ENCODE data around the gene PEX7. TPM values are rescaled to one million over a fixed set of nuclear protein-coding genes. Genes with fewer than 3 reads are reported as not detected.

The PEX7 gene
- total and polyA plus RNA-seq, 2 of the 8 experiments (the other 6 are each of a cell fraction or from before 2014, with no cell fraction given) = 6.4 to 11.0 TPM

DNA sequence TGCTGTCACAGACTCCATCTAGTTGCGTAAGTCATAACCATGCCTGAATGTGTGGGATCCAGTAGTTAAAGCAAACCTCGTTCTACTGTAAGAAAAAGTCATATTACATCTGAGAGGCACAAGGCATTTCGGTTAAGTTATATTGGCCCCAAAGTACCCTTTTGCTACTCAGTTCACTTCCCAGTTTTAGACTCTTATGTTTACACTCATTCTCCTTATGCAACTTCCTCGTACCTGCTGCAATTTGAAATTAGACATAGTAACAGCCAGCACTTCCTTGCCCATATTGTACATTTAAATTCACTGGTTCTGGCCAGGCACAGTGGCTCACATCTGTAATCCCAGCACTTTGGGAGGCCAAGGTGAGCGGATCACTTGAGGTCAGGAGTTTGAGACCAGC lies 37.0 kb downstream of the PEX7 start:
- no peaks in the 10 kb centered on the region for H3K4me1 ChIP-seq (replicated peaks in 1 of 4; ENCODE audit: control insufficient read depth in 3 of 4, insufficient read depth in 4 of 4, low read length in 3 of 4)
- H3K23ac ChIP-seq (ENCODE audit: insufficient read length) = no peak overlapping the region
- no peak overlapping the region for H2BK20ac ChIP-seq (ENCODE audit: low read length)
- no peak overlapping the region for H2BK12ac ChIP-seq (ENCODE audit: low read depth, low read length)
- no peaks in the 10 kb centered on the region; a peak in 1 of 4 replicates for H3K79me2 ChIP-seq (ENCODE audit: control insufficient read depth in 1 of 2, insufficient read depth in 2 of 2, low read length in 2 of 2)
- H3K4me3 ChIP-seq (ENCODE audit: extremely low read depth in 1 of 4, insufficient read depth in 2 of 4, low read depth in 3 of 4, low read length in 4 of 4) = no peak overlapping the region
- 92% methylated on average over 5 of the region's 5 CpGs; no CpG with 5 or more reads in 1 of the 2 experiments for WGBS, 2 experiments (ENCODE audit: extremely low coverage in 1 of 2, insufficient coverage in 1 of 2, insufficient read length in 1 of 2, insufficient replicate concordance in 2 of 2, low coverage in 1 of 2, low lambda C conversion rate in 2 of 2, missing lambda C conversion rate in 1 of 2)
- H2AK5ac ChIP-seq (ENCODE audit: low read depth, low read length) = no peak overlapping the region
- ChIA-PET POLR2A (ENCODE audit: partially characterized antibody) (no interaction called here), CTCF (ENCODE audit: partially characterized antibody) (interaction anchor here (1.7 to 2.5 kb wide), 2 partner anchors 67 kb away, joined by 6 to 7 read pairs; partner anchors contain the start of gene MAP3K5)
- no peak overlapping the region for H3K14ac ChIP-seq (ENCODE audit: insufficient read length)
- H3K9me3 ChIP-seq (ENCODE audit: insufficient read depth in 2 of 2, low read depth in 1 of 2, low read length in 1 of 2) = no peaks in the 10 kb centered on the region
- no peak overlapping the region for H3K18ac ChIP-seq (ENCODE audit: extremely low read depth, low read length)
- H2BK15ac ChIP-seq (ENCODE audit: low read length) = no peak overlapping the region
- H3K23me2 ChIP-seq (ENCODE audit: low read depth, low read length) = no peaks in the 10 kb centered on the region
- no peak overlapping the region for H3K56ac ChIP-seq (replicated peaks; ENCODE audit: insufficient read length, low read depth, low read length)
- H4K8ac ChIP-seq (ENCODE audit: extremely low read depth, insufficient read depth, low read length) = no peak overlapping the region
- H2BK5ac ChIP-seq (ENCODE audit: low read depth, low read length) = no peak overlapping the region
- H3K27ac ChIP-seq (ENCODE audit: low read depth, low read length) = no peak overlapping the region
- no peak overlapping the region for H4K5ac ChIP-seq (ENCODE audit: insufficient read length, low read depth, low read length)
- H3K36me3 ChIP-seq (ENCODE audit: control insufficient read depth in 2 of 4, insufficient read depth in 4 of 4, low read length in 3 of 4) = peaks cover 0 to 2% (median 0%) of the 10 kb centered on the region in 4 experiments; a peak in 1 of 8 replicates
- no peaks in the 10 kb centered on the region for H3K27me3 ChIP-seq (replicated peaks in 1 of 4; ENCODE audit: control insufficient read depth in 3 of 4, extremely low read depth in 1 of 4, insufficient read depth in 3 of 4, low read length in 3 of 4)
- no peak overlapping the region for H3K9ac ChIP-seq (replicated peaks in 1 of 4; ENCODE audit: extremely low read depth in 1 of 4, low read depth in 3 of 4, low read length in 3 of 4)
- no peak overlapping the region for H3K4me2 ChIP-seq (ENCODE audit: insufficient read depth in 1 of 2, low read depth in 2 of 2, low read length in 2 of 2)
- peaks cover 0 to 2% of the 10 kb centered on the region in 2 experiments for H4K20me1 ChIP-seq (replicated peaks in 1 of 2; ENCODE audit: control insufficient read depth in 1 of 2, insufficient read depth in 2 of 2, low read length in 2 of 2)
- no peak overlapping the region for H3K4ac ChIP-seq (replicated peaks; ENCODE audit: insufficient read length, low read depth, low read length)
- H2BK120ac ChIP-seq (replicated peaks; ENCODE audit: low read depth, low read length) = no peak overlapping the region
- H3K79me1 ChIP-seq (ENCODE audit: low read depth, low read length) = no peaks in the 10 kb centered on the region
- DNase-seq (ENCODE audit: low read depth in 1 of 2, low spot score in 2 of 2) (no peak), FAIRE-seq (no peak)
- H2AFZ ChIP-seq (ENCODE audit: low read length) = no peak overlapping the region
- H4K91ac ChIP-seq (replicated peaks; ENCODE audit: insufficient read length, low read length) = no peak overlapping the region
- TF ChIP-seq, protein P1, sequence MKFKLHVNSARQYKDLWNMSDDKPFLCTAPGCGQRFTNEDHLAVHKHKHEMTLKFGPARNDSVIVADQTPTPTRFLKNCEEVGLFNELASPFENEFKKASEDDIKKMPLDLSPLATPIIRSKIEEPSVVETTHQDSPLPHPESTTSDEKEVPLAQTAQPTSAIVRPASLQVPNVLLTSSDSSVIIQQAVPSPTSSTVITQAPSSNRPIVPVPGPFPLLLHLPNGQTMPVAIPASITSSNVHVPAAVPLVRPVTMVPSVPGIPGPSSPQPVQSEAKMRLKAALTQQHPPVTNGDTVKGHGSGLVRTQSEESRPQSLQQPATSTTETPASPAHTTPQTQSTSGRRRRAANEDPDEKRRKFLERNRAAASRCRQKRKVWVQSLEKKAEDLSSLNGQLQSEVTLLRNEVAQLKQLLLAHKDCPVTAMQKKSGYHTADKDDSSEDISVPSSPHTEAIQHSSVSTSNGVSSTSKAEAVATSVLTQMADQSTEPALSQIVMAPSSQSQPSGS (IDR thresholded peaks at IDR 0.05; ENCODE audit: low read length) = no peak
- TF ChIP-seq FOSL1 (IDR thresholded peaks at IDR 0.05; ENCODE audit: insufficient read depth, low read depth, low read length) = no peak
- no peak for TF ChIP-seq E2F6 (IDR thresholded peaks at IDR 0.05)

All from H1 (cell line).